DMS153 treated with DMSO at 0.1 percent for 48 hours (cell line): ENCODE measurements around the gene RANBP1.

ENCODE experiments used
- DNase-seq: peaks from one replicate; lab custom pipeline; 2025; ENCODE audit not compliant: unreplicated experiment; lab: John Stamatoyannopoulos, UW

Gene RANBP1

DNA sequence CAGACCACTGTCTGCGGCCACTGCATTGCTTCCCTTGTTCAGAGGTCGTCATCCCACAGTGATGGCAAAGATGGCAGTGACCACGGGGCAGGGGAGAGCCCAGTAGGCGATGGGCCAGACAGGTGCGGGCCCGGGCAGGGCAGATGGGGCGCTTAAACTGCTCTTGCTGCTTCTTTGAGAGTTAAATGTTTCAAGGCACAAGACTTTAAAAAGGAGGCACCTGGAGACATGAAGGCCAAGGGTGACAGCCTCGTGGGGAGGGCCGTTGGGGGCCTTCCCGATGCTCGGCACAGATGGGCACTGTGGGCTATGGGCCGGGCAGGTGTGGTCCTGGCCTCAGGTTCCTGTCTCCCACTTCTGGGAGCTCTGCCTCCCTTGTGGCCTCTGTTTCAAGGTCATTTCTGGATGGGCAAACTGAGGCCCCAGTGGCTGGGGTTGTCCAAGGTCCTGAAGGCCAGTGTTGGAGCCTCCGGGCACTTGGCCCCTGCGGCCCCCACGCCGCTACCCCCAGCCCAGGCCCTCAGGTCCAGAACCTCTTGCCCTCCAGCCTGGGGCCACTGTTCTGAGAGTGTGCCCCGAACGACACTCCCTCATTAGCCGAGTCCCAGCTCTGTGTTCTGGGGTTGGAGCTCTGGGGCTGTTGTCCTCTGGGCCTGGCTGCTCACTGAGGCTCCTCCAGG is 51.9 kb downstream of the RANBP1 start:
- DNase-seq, result no peak

DNA sequence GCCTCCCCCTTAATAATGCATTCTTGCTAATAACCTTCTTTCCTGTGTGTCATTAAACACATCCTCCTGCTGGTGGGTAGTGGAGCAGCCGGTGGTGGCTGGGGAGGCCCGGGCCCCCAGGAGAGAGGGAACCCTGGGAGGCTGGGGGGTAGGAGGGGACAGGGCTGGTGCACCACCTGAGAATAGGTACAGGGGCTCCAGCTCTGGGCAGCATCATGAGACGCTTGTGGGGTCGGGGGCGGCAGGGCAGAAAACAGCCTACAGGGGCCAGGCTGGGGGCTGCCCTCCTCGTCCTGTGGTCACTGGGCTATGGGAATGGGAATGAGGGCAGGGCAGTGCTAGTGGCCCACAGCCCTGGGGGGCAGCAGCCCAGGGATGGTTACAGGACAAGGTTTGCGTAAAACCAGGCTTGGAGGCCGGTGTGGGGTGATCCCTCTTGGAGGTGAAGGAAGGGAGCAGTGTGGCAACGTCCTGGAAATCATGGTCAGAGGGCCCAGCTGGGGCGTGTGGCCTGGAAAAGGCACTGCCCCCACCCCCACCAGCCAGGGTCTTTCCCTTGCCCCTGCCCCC is 53.4 kb downstream of the RANBP1 start:
- DNase-seq, result no peak

DNA sequence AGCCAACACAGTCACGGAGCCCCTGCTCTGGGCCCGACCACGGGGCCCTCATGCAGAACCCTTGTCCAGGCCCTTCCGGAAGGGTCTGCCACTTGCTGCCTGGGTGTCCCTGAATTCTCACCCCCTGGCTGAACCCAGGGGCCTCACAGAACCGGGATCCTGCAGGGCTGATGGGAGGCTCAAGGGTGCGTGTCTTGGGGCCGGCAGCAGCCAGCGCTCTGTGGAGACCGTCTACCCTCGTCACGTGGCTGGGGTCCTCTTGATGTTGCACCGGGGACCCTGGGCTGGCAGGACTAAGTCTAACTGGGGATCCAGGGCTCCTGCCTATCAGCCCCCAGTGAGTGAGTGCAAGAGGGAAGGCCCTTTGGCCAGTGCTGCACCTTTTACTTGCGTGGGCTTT is 54.3 kb downstream of the RANBP1 start:
- no peak for DNase-seq

DNA sequence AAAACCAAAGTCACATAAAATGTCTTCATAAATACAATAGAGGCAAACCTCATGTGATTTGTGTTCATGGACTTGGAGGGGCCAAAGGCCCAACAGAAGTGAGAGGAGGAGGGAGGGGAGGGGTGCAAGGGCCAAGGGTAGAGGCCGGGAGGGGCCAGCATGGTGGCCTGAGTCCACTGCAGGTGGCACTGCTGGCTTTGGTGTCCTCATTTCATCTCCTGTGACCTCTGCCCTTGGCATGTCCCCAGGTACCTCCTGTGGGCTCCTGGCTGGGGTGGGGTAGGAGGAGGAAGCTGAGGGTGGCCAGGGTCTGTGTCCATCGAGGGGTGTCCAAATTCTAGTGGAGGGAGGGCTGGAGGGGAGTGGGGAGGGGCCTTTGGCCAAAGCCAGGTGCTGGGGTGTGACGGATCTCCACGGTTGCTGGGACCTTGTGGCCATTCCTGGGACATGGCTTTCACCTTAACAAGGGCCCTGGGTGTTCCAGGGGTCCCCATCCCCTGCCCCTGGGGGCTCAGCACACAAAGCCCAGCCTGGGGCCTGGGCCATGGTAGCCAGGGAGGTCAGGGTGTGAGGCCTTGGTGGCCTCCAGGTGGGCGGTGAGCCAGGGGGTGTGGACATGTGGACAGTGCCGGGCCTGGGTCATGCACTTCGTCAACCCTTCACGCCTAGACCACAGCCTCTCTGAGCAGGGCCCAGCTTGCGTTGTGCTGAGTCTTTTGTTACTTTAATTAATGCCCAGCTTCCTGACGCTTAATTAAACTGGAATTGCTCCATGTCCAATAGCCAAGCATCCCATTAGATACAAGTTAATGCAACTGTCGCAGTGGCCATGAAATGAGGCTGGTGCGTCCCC is 55.6 kb downstream of the RANBP1 start:
- DNase-seq, result no peak

DNA sequence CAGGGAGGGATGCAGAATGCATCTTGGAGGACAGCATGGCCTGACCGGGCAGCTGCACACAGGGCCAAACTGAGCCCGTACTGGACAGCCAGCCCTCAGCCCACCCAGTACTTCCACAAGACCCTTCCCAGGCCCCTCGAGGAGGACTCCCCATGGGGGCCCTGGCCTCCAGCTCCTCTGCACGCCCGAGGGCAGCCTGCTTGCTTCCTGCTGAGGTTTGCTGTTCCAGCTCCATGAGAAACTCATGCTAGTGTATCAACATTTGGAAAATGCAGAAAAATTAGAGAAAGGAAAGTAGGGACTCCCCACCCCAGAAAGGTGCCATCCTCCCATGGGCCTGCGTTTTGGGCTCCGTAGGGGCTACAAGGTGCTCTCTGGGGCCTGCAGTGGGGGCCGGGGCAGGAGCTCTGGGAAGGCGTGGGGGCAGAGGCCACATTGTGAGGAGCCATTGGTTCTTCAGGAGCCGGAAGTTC is 56.3 kb downstream of the RANBP1 start:
- no peak for DNase-seq

DNA sequence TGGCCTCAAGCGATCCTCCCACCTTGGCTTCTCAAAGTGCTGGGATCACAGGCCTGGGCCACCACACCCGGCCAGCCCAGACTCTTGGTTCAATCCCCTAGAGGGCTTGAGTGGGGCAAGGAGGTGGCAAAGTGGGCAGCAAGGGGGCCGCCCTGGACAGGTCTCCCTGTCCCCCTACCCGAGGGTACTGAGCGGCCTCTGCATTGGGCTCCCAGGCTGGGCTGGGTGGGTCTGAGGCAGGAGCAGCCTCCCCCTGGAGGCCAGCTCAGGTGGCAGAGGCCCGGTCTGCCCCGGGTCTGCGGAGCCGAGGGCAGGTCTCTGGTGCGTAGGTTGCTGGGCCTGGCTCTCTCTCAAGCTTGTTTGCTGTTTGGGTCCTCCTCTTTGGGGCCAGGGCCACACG is 57.3 kb downstream of the RANBP1 start:
- no peak for DNase-seq

DNA sequence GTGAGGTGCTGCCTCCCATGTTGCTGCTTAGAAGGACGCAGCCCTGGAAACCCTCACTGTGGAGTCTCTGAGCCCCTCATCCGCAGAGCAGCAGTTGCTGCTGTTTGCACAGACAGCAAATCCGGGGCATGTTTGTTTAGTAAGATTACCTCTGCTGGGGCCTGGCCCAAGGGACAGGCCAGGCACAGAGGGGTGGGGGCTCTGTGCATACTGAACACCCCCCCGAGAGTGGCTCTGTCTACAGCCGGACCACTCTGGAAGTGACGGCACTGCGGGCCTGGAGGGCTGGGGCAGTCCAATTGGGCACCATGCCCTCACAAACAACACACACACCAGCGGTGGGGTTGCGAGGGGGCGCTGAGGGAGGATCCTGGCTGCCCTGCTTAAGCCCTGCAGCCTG is 57.9 kb downstream of the RANBP1 start:
- DNase-seq, result no peak

DNA sequence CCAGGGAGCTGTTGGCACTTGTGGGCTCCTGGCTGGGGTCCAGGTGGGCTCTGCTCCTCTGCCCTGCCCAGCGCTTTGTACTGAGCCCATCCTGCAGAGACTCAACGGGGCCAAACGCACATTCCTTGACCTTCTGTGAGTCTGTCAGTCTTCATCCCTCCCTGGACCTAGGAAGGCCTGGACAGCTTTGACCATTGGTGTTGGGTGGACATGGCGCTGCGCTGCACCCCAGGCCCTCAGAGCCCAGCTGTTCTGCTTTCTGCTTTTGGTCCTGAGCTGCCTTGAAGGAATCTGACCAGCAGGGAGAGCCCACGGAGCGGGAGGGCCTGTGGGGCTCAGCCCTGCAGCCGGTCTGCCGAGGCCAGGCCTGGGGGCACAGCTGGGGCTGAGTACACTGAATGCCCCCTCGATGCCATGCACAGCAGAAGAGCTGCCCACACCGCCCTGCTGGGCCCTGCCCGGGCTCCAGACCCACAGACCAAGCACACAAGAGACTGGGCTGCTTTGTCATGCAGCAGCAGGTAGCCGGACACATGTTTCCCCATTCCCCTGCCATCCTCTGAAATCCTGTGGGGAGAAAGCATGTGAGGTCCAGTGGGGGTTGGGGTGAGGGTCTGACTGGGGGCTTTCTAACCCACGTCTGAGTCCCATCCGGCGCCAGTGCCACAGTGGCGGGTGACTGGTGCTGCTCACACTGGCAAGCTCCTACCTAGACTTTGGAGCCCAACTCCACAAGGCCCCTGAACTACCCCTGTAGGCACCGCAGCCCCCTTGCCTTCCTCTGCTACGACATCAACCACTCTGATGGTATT is 59.1 kb downstream of the RANBP1 start:
- DNase-seq, result no peak

DNA sequence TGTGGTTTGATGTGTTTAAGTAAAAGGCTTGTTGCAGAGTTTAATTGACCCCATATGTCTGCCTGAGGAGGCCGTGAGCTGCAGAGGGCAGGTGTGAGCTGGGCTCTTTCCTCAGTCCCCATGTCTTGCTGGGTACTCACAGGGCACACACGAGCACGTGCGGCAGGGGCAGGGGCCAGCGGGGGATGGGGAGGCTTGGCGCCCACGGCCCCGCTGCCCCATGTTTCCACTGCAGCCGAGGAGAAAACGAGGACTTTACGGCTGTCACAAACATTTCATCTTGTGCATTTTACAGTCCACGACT is 59.6 kb downstream of the RANBP1 start:
- no peak for DNase-seq

DNA sequence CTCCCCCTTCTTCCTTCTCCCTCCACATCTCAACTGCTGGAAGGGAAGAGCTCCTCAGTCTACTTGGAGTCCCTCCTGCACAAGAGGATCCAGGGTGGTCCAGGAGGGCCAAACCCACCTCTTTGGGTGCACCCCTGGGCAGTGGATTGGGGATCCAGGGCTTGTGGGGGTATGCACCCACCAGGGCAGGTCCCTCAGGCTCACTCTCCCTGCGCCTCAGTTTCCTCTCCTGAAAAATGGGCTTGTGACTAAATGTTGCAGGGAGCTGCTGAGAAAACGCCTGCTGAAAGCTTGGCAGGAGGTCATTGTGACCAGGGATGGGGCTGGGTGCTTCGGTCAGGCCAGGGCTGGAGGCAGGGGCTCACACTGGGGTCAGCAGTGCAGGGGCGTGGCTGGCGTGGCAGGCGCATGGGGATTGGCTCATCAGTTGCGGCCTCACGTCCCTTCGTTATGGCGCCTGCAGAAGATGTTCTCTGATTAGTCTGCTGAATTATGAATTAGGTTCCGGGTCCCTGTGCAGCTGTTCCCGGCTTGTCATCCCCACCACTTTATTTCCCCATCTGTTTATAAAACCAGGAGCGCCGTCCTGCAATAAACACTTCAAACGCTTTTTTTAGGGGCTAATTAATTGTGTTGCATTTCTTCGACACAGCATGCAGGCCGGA is 60.6 kb downstream of the RANBP1 start:
- no peak for DNase-seq
